Neural progenitor cell (in vitro differentiated cells): ENCODE results near the gene UPK1A.

ENCODE experiments used
- CTCF ChIP-seq: fragments of 200-600 bp; sonication (generic); IDR thresholded peaks from 2 replicates; pipeline ENCODE4 v1.5.1; 2017; ENCODE audit warnings: antibody characterized with exemption, mild to moderate bottlenecking
- EZH2 ChIP-seq: fragments of 200-600 bp; sonication (generic); IDR thresholded peaks from 2 replicates; pipeline ENCODE4 v1.6.1; 2017; ENCODE audit warnings: antibody characterized with exemption, mild to moderate bottlenecking, moderate library complexity
- EZH2phosphoT487 ChIP-seq: fragments of 200-600 bp; sonication (generic); IDR thresholded peaks from 2 replicates; pipeline ENCODE4 v1.6.1; 2017; ENCODE audit warnings: antibody characterized with exemption

GRCh38 chr19:35622750-35623149, 43.6 kb upstream of the UPK1A start:
- no peak for TF ChIP-seq CTCF
- no peak for TF ChIP-seq EZH2
- no peak for TF ChIP-seq EZH2phosphoT487
